ENCODE data around the gene TP53I13.

Gene TP53I13

DNA sequence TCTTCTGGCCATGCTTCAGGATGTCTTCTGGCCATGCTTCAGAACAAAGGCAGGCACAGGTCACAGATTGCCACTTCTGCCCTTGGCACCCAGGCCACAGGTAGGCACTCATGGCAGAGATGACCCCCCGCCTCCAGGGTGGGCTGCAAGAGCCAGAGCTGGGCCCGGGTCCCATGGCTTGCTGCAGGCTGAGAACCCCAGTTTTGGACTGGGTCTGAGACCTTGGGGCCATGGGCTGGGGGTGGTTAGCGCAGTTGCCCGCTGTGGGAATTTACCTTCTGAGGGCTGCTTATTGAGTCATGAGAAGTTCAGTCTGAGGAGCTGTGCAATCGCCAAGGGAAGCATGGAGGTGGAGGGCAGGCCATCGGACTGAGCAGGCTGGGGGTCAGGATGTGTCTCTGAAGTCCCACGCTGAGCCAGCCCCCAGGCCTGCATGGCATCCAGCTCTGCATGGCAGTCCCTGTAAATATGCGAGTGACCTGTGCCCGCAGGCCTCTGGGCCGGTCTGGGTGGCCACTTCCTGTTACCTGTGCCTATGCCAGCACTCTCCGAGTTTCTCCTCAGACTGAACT lies 26.1 kb downstream of the TP53I13 start:
- DNase-seq, result no peak

DNA sequence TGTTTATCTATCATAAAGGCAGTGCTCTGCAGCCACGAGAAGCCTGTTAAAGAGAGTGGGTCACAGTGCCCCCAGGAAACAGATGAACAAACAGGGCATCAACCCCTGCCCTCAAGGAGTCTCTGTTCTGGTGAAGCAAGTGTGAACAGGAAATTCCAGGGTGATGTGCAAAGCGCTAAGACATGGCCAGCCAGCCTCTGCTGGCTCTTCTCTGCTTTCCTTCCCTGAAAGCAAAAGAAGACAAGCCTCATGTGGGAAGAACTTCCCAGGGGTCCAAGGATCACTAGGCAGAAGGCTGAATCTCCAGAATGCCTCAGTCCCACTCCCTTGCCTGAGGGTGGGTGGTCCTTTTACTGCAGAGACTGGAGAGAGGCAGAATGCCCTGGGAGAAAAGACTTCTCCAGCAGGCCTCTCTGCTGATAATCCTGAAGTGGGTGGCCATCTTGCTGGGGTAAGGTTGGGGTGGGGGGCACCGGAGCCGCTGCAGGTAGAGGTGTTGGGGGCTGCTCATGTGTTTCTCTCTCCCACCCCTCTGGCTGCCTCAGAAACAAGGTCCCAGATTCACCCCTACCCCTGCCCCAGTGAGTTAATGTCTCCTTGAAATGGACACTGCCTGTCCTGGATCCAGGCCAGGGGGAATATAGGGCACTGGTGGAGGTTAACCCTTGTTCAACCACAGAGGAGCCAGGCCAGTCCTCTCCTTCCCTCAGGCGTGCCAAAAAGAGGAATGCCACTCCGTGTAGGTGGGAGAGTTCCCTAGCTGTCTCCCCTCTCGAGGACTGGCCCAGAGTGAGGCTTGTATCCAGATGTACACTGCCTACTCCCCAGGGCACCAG lies 26.8 kb downstream of the TP53I13 start:
- DNase-seq, result no peak

DNA sequence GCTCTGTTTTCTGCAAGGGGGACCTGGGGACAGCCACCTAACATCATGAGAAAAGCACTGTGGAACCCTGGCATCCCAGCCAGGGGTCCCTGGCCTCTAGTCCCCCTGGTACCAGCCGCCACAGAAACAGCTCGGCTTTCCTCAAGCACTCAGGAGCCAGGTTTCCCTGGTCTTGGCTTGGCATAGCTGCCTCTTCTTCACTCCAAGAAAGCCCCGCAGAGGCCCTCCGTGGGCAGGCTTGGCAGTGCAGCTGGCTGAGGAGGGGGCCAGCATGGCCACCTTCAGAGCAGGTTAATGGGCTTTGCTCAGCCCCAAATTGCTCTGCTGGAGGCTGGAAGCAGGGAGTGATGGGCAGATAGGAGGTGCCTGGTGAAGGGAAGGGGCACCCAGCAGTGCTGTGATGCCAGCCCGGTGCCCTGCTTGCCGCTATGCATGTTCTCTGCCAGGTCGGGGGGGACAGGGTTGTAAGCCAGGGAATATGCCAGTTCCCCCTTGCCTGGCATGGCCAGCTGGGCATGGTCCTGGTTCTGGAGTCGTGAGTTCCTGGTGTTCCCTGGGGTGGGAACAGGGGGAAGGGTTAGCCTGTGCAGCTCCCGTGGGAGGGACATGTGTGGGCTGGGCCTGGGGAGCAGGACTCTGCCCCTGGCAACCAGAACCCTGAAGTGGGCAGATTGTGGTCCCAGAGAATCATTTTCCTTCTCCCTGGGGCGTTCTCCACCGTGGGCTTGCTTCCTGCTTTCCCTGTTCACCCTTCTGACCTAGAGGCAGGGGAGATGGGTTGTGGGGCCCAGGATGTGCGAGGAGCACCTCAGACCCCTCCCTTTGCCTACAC lies 27.7 kb downstream of the TP53I13 start:
- DNase-seq, result no peak

DNA sequence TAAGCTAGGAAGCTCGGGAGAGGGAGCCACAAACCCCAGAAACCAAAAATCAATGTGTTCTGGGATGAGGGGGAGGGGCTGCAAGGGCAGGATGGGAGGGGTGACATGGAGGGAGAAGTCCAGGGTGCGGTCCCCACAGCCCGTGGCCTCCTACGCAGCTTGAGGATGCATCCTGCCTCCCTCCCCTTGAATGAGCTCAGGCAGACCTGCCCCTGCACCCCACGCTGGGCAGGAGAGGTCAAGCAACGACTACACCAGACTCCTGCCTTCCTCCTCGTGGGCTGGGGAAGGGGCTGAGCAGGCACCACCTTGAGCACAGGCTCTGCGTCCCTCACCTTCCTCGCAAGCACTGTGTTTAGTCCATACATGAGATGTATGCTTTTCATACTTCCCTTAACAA lies 28.3 kb downstream of the TP53I13 start:
- DNase-seq, result no peak

DNA sequence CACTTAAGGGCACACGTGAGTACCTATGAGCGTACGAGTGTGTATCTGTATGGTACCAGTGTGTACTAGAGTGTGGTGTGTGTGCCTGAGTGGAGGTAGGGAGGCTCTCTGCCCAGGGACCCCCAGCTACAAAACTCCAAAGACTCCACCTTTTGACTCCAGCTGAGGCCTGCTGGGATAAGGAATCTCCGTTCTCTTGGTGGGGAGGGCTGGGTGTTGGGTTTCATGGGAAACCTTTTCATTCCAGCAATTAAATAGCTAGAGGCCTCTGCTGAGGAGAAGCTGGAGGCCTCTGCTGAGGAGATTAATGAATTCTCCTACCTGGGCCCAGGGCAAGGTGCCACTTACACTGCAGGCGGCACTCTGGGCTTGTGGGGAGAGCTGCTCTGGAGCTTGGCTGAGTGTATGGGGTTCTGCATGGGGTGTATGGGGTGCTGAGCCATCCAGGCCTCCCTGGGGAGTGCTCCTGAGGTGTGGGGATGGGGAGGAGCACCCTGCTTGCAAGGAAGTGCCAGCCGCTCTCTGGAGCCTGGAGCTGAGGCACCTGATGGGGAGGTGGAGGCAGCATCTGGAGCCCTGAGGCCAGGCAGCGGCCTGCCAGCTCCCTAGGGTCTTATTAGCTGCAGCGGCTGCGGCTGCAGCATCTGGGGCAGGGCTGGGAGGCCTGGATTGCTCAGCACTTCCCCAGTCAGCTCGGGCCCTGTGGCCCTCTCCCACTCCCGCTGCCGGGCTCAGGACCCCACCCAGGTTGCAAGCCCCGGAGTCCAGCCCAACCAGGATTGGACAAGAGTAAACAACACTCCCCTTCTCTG lies 29.1 kb downstream of the TP53I13 start:
- DNase-seq, result no peak

DNA sequence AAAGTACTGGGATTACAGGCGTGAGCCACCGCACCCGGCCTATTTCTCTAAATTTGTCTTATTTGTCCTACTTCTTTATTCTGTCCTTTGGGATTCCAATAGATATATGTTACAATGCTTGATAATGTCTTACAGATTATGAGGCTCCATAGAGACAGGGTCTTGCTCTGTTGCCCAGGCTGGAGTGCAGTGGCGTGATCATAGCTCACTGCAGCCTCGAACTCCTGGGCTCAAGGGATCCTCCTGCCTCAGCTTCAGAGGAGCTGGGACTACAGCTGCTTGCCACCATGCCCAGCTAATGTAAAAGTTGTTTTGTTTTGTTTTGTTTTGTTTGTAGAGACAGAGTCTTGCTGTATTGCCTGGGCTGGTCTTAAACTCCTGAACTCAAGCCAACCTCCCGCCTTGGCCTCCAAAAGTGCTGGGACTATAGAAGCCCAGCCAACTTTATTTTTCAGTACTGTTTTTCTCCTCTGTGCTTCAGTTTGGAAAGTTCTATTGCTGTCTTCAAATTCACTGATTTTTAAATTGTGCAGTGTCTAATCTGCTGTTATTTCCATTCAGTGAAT lies 34.7 kb downstream of the TP53I13 start:
- no peak for DNase-seq

DNA sequence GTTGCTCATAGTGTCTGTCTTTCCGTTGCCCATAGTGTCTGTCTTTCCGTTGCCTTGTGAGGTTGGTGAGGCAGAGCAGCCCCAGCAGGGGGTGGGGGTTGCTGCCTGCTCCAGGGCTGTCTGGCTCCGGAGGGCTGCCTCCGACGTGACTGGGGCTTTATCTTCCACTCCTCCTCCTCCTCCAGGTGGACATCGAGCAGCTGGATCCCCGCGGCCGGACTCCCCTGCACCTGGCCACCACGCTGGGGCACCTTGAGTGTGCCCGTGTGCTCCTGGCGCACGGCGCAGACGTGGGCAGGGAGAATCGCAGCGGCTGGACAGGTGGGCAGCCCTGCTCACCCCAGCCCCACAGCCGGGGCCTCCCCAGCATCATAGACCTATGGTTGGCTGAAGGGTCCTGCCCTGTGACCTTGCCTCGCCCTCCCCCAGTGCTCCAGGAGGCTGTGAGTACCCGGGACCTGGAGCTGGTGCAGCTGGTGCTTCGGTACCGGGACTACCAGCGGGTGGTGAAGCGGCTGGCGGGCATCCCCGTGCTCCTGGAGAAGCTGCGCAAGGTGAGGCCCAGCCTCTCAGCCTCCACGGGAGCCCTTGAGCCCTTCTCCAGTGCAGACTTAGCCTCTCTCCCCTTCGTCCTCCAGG lies 39.2 kb downstream of the TP53I13 start:
- DNase-seq, result no peak

DNA sequence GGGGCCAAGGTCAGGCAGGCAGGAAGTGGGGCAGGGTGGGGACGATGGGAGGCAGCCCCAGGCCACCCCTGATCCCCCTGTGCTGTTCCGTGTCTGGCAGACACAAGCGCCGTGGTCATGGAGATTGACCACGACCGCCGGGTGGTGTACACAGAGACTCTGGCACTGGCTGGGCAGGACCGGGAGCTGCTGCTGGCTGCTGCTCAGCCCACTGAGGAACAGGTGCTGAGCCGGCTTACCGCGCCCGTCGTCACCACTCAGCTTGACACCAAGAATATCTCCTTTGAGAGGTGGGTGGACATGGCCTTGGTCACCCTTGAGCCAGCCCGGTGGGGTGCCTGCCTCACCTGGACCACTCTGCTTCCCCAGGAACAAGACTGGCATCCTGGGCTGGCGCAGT lies 40.5 kb downstream of the TP53I13 start:
- DNase-seq, result no peak

DNA sequence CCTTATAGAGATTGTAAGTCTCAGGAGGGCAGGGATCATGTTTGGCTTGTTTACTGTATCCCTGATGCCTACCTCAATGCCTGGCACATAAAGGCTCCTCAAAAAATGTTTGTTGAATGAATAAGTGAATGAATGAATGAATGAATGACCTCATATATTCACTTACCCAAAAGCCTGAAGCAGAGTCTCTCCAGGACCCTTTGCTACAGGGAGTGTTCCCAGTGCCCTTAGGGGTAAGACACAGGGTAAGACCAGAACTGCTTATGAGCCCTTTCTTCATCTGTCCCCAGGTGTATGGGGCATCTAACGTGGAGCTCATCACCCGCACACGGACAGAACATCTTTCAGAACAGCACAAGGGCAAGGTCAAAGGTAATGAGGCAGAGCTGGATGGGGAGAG lies 41.9 kb downstream of the TP53I13 start:
- DNase-seq, result no peak

DNA sequence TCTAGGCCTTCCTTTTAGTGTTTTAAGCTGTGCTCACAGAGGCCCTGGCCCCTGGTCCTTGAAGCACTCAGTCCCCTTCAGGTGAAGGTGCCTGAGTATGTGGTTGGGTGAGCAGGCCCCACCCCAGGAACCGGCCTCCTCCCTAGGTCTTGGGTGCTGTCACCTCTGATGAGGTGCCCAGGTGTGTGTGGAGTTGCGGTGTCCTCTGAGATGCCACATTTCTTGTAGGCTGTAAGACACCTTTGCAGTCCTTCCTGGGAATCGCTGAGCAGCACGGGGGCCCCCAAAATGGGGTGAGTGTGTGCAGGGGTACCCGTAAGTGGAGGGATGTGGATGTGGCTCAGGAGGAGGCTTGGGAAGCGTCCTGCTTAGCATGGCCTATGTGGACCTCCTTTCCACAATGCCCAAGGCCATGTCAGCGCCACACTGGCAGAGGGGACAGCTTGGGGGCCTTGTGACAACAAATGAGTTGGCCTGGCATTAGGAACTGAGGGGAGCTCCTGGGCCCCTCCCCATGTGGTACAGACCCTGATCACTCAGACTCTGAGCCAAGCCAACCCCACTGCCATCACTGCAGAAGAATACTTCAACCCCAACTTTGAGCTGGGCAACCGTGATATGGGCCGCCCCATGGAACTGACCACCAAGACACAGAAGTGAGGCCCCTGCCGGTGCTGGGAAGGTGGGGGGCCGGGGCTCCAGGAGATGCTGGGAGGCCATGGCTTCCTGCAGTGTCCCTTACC lies 43.0 kb downstream of the TP53I13 start:
- DNase-seq, result no peak

DNA sequence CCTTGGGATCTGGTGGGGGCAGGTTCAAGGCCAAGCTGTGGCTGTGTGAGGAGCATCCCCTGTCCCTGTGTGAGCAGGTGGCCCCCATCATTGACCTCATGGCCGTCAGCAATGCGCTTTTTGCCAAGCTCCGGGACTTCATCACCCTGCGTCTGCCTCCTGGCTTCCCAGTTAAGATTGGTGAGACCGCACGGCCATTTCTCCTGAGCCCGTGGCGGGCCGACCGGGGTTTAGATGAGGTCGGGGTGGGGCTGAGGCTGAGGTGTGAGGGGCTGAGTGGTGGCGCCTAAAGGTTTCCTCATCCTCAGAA lies 43.5 kb downstream of the TP53I13 start:
- DNase-seq, result no peak

DNA sequence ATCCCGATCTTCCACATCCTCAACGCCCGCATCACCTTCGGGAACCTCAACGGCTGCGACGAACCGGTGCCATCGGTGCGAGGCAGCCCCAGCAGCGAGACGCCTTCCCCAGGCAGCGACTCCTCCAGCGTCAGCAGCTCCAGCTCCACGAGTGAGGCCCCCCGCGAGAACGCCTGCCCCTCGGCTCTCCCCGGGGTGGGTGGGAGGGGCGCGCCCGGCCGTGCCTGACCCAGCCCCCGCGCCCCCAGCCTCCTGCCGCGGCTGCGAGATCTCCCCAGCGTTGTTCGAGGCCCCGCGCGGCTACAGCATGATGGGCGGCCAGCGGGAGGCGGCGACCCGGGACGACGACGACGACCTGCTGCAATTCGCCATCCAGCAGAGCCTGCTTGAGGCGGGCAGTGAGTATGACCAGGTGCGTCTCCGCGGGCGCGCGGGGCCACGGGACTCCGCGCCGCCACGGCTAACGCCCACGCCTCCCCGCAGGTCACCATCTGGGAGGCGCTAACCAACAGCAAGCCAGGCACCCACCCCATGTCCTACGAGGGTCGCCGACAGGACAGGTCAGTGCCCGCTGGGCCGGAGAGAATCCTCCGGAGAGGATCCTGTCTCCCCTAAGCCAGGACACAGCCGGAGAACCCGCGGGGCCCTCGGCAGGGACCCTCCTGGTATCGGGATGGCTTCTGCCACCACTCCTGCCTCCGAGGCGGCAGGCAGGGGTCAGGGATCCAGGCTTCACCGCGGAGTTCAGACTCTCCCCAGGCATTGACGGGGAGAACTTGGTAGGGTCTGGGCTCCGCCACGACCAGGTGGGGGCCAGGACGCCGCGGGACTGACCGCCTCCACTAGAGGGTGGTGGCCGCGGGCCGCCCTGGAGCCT lies 44.1 kb downstream of the TP53I13 start:
- DNase-seq, result no peak

DNA sequence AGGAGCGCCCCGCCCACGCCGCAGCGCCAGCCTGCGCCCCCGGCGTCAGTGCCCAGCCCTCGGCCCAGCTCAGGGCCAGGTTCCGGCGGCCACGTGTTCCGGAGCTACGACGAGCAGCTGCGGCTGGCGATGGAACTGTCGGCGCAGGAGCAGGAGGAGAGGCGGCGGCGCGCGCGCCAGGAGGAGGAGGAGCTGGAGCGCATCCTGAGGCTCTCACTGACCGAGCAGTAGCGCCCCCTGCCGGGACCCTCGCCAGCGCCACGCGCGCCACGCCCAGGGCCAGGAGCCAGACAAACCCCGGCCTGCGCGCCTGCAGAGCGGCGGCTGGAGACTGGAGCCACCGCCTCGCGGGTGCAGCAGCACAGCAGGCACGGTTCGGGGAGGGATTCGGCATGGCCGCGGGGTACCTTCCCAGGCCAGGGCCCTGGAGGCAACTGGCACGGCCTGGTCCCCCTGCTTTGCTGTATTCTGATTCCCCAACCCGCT lies 44.9 kb downstream of the TP53I13 start:
- peak; percentile 88 to 94 for DNase-seq

DNA sequence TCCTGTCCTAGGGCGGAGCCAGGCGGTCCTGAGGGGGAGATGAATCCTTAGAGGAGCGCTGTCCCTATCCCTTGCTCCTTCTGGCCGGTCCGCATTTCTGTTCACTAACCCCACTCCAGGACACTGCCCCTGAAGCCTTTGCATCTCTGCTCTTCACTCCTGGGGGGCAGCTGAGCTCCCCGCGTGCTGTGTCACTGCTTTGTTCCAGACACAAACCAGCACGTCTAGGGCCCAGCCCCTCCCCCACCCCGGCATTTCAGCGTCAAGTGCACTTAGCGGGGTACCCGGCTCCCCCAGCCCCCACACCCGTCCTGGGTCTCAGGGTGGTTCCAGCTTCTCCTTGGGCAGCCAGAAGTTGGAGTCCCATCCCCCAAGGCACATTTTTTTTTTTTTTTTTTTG lies 45.4 kb downstream of the TP53I13 start:
- no peak for DNase-seq

DNA sequence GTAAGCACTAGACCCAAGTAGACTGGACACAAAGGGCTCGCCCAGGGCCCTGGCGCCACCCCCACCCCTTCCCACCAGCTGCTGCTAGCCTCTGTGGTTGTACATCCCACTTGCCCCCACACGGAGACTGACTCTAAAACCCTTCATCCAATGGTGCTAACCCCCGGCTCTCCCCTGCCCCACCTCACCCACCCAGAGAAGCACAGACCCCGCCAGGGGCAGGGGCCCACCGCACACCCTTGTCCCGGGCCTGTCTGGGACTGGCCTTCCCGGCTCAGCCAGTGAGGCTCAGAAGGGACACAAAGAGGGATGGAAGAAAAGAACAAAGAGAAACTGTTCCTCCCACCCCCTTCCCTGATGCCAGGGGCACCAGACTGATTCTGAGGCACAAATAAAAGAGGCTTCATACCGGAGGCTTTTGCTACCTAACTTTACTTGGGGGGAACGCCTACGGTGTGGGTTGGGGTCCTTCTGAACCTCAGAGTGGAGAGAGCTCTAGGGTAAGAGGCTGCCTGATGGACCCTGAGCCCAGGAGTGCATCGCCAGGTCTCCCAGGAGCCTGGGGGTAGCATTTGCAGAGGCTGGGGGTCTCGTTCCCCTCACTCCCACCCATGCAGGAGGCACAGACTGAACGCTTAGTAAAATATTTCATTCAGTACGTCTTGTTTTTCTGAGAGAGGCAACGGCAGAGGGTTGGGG lies 46.0 kb downstream of the TP53I13 start:
- DNase-seq, result no peak

DNA sequence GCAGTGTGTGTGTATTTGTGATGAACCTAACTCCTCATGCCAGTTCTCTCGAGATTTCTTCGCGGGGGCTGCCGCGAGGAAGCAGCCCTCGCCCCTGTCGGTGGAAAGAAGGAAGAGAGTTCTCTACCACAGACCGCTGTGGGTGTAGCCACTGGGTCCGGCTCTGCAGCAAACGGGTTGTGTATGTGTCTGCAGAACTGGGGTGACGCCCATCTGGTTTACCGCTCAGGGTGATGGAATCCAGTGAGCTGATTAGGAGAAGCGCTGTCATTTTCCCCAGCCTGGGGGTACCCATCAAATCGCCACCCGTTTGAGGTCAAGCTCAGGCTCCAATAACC lies 46.5 kb downstream of the TP53I13 start:
- DNase-seq, result peak; percentile 73 to 81

DNA sequence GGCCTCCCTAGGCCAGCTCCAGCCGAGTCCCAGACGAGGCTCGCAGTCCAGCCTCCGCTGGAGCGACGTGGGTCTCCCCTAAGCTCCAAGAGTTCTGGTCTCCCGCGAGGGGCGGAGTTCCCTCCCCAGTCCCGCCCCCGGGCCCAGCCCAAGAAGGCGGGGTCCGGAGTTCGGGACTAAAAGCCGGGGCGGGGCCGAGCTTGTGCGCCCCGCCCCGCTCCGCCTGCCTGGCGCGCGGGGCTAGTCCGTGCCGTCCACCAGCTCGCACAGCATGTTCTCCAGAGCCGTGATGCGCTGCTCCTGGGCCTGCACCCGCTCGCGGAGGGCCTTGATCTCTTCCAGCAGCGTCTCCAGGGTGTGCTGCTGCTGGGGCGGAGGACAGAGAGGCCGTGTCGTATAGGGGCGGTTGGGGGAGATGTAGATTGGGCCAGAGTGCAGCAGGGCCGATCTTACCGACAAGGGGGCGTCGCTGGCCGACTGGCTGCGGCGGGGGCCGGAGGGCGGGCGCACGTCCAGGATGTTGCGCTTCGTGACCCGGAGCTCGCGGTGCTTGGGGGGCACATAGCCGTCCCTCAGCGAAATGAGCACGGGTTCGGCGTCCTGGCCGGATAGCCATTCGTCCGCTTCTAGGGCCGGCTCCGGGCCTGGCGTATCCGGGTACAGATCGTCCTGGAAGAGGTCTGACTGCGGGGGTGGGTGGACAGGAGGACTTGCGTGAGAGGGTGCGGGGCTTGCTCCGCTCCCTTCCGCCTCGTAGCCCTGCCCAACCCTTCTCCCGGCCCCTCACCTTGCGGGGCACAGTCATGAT lies 47.2 kb downstream of the TP53I13 start:
- peak; percentile 84 to 91 for DNase-seq

DNA sequence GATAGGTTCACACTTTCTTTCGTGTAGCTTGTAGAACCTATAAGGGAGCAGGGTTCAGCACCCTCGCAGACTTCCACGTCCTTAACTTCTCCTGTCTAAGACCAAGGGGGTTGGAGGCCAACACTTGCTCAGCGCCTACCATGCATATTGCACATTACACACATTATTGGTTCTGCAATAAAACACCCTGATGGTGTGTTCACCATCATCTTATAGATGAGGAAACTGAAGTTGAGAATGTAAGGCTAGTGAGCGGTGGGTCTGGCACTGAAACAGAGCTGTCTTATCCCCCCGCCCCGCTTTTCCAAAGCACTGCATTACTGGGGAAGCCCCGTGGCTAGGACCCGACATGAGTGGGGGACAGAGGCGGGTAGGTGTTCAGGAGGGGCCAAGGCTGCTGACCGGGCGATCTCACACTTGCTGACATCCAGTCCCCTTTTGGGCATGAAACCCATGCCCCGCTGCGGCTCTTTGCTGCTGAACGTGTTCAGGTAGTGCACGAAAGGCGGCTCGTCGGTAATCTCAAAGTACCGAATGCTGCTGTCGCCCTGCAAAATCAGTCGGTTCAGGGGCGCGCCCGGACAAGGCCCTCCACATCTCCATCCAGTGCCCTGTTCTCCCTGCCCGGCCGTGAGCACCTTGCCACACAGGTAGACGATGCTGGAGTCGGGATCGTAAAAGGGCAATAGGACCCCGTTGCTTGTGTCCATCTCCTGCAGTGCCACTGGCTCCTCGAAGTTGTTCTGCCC lies 48.0 kb downstream of the TP53I13 start:
- no peak for DNase-seq

All from CD4-positive, alpha-beta T cell treated with Interferon alpha-2 for 1 hour (primary cell).